Activated T-cell treated with anti-CD3 and anti-CD28 coated beads, Interleukin-2, amount 50 U/mL, for 48 hours (primary cell): Measurements from ENCODE around the gene XIRP2.
A peak's percentile ranks its signal among the peaks of the same experiment; 100 is the strongest.
"Not testable (repeated sequence)": the region's sequence is repeated elsewhere in the genome, so short reads cannot be mapped to it uniquely, and the experiment has no call there.

Experiments
- DNase-seq, 2 experiments: peaks; one replicate each; pipeline ENCODE4 v3.0.0-alpha.2; 2020

Gene XIRP2

GRCh38 chr2:167212014-167212648, 323.9 kb downstream of the XIRP2 start:
- DNase-seq = no peak

- DNase-seq = no peak
These were observed 327.3 kb downstream of the XIRP2 start for GRCh38 chr2:167215595-167215994.

DNA sequence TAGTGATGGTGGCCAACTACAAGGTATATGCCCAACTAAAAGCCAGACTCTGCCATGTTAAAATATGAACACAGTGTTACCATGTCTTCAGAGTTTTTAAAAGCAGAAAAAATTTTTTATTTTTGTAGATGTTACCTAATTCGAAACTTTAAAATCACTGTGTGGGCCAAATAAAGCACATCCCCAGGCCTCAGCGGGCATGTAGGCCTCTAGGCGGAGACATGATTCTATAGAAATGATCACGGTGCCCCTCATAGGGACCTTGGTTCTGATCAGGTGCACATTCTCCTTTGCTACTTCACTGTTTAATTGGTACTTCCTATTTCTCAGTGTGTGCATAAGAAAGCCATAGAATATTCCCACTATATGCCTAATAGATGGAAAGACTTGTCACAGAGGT, 349.2 kb downstream of the XIRP2 start:
- no peak for DNase-seq

GRCh38 chr2:167240671-167241070, 352.4 kb downstream of the XIRP2 start:
- no peak for DNase-seq

- no peak for DNase-seq
These were observed 360.9 kb downstream of the XIRP2 start for GRCh38 chr2:167249197-167249596.

GRCh38 chr2:167253025-167253424, 364.7 kb downstream of the XIRP2 start:
- no peak for DNase-seq

DNA sequence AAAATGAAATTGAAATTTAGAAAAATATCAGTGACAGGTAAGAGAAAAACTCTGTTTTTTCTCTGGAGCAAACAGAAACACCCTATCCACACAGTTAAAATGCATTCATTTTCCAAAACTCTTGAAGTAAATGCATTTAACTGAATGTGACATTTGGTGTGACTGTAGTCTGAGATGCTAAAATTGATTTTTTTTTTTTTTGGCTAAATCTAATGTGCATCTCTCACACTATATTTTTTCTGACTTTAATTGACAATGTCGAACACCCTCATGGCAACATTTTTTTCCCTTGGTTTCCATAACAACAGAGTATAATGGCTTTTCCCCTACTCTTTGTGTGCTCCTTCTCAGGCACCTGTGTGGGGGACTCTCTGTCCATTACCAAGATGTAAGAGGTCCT, 366.4 kb downstream of the XIRP2 start:
- no peak for DNase-seq

- DNase-seq = no peak
These were observed 370.4 kb downstream of the XIRP2 start for GRCh38 chr2:167258712-167259111.

DNA sequence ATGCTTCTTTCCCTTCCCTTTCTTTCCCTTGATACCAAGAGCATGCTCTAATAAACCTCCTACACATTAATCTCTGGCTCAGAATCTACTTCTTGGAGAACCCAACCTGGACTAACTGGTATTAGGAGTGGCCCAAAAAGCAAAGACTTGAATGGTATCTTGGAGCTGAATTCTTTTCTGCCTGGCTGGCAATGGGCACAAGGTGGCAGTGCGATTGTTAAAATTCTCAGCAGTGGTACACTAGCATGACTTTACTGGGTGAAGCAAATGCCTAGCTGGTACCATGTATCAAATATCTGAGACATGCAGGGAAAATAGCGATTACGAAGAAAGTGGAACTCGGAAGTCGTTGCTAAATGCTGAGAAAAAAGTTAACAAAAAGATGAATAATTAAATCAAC, 376.1 kb downstream of the XIRP2 start:
- no peak for DNase-seq

- no peak for DNase-seq
These were observed 376.7 kb downstream of the XIRP2 start for GRCh38 chr2:167265004-167265403.

DNA sequence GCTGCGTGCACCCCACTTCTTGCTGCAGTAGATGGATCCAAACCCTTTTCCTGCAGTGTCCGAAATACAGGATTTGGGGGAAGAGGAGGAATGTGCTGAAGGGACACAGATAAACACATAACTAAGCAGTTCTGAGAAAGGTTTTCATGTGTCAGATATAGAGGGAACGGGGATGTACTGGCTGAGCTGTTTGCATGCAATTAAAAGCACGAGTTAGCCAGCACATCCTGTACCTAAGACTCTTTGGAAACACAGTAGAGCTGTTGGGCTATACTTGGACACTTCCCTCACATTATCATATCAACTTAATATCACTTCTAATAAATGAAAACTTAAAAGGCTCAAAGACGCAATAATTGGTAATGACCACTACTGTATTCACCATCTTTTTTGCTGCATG, 377.4 kb downstream of the XIRP2 start:
- no peak for DNase-seq

DNA sequence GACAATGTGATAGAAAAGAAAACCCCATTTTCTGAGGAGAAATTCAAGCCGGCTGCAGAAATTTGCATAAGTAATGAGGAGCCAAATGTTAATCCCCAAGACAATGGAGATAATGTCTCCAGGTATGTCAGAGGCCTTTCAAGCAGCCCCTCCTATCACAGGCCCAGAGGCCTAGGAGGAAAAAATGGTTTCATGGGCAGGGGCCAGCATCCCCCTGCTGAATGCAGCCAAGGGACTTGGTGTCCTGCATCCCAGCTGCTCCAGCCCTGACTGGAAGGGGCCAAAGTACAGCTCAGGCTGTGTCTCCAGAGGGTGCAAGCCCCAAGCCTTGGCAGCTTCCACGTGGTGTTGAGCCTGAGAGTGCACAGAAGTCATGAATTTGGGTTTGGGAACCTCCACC, 380.0 kb downstream of the XIRP2 start:
- not testable (repeated sequence) for DNase-seq

- no peak for DNase-seq
These were observed 383.7 kb downstream of the XIRP2 start for GRCh38 chr2:167271932-167272331.

DNA sequence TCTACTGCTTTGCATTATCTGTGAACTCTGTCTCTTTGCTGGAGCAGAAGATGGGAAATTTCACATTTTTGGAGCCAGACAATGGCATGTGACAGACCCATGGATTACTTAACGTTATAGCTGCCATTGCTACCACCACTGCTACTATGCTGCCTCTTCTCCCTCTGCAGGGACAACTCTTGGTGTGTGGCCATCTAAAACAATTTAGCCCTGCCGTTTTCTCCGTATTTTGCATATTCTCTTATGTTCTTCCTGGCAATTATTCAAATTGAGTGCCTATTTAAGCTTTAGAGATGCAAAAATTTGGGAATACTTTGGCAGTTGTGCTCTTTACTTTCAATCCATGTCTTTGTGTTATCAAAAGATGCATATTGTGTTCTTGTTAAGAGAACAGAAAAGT, 386.8 kb downstream of the XIRP2 start:
- DNase-seq = no peak

DNA sequence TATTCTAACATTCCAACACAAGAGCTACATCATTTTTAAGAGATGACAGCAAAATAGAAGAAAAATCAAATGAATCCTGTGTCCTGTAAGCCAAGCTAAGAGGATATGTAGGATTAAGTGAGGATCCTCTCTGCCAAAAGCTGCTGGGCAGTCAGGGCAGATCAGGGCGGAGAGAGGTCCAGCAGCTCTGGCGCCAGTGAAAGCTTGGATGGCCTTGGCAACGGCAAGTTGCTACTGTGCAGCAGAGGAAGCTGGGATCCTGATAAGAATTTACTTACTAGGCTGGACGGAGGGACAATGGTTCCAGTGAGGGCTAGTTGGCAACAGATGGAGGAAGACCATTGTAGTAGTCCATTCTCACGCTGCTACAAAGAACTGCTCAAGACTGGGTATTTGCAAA, 391.5 kb downstream of the XIRP2 start:
- no peak for DNase-seq

DNA sequence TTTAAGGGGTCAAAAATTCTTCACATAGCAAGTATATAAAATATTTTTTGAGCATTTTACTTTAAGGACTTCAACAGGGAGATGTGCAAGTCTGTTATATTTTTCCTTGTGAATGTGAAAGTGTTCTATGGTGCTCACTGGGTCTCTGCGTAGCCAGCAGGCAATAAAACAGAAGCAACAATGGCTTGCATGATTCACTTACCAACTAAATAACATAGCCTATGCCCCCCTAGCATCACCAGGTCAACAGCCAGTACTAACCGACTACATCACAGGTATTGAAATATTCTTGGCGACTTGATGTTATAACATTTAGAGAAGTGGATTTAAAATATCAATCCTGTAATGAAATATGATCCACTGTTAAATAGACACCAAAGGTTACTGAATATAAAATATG, 398.9 kb downstream of the XIRP2 start:
- DNase-seq = no peak

DNA sequence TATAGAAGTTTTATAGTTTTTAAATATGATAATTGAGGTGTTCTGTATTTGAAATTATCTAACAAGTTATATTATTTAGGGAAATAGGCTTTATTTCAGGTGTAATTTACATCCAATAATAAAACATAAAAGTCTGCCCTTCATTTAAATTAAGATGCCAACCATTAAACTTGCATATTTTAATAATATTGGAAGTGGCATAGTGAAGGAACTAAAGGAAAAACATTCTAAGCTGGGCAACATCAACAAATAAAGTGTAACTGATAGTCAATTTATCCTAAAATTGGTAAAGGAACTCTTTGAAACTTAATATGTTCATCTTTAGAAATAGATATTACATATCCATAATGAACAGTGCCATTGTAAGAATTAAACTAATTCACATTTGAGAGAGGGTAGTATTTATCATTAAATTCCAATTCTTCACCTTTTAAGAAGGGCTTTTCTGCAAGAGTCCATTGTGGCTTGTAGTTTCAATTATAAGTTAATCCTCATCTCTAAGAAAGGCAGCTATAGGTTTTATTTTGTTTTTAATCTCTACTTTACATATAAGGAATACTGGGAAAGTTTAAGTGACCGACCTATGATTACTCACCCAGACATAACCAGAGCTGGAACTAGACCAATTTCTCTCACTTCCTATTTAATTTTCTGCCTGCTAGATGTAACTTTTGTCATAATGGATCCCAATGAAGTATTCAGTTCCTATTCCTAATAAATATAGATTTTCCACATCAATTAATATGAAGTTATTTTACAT, 401.6 kb downstream of the XIRP2 start:
- no peak for DNase-seq

DNA sequence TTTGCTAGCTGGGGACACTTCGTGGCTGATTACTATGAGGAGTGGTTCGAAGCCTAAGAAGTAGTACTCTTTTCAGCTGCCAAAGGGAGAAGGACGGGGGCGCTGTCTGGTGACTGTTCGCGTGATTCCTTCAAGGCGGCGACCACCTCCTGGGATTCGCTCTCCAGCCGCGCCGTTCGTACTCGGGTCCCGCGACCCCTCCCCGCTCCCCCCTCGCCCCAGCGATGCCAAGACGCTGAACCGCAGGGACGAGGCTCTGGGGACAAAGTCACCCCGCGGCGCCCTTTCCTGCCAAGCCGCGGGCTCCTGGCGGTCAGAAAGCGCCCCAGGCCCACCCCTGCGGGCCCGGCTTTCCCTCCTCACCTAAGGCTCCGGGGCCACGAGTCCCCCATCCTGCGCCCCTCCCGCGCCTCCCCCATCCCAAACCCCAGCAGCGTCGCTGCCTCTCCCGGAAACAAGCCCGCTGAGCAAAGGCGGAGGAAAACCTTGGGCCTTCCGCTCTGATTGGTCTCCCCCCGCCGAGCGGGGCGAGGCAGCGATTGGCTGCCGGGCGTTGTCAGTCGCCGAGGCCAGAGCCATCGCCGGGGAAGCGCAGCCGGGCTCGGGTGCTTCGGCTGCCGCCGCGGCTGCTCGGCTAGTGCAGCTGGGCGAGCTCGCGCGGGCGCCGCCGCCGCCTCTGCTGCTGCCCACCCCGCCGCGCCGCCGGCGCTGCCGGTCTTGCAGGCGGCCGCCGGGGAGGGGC, 404.3 kb downstream of the XIRP2 start, which contains the start of gene B3GALT1:
TSS of gene B3GALT1 (plus strand) at position 572 of the 742 bp plus-strand sequence.
- DNase-seq = peak; percentile 73 to 82

GRCh38 chr2:167293172-167293781, 405.0 kb downstream of the XIRP2 start:
- no peak for DNase-seq

DNA sequence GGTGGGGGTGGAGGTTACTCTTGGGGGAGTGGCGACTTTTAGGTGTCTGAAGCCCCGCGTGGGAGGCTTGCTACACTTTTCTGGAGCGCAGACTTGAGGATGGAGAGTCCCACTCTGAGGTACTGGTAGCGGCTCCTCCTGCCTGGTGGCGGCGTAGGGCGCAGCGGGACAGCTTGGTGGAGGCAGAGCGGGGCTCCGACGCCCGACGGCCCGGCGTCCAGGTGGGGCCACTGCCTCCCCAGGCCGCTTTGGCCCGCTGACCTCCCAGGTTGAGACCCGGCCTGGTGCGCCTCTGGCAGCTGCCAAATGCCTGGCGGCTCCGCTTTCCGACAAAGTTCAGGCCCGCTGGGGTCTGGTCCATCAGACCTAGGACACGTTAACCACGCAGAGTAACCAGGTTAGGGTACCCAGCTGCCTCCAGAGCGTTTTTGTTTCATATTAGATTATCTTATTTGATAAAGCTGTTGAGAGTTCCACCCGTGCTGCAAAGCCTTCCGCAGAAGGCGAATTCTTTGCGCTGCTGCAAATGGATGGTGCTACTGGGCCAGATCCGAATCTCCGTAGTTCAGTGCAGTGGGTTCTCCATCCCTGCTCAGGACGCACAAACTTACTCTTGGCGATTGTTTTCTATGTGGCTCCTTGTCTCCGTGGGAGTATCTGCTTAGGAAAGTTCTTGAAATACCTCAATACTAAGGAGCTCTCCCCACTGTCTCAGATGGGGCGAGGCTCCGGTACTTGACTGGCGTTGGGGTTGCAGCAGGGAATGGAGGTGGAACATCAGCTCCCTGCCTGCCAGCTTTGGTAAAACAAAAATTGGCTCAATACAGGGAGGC, 405.9 kb downstream of the XIRP2 start:
- peak; percentile 21 to 28 for DNase-seq

DNA sequence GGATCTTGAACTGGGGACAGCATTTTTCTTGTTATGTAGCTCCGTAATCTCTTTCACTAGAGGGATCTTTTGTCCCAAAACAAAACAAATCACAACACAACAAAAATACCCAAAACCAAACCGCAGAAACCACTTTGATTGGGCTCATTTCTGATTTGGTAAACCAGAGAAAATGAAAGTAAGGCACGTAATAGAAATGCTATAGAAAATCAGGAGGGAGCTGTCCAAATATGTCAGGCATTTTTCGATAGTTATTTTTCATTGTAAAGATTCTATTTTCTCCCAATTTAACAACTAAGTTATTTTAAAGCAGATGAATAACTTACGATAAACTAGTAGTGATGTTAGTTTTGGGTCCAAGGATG, 406.5 kb downstream of the XIRP2 start:
- no peak for DNase-seq

- DNase-seq = no peak
These were observed 409.0 kb downstream of the XIRP2 start for GRCh38 chr2:167297292-167297691.

DNA sequence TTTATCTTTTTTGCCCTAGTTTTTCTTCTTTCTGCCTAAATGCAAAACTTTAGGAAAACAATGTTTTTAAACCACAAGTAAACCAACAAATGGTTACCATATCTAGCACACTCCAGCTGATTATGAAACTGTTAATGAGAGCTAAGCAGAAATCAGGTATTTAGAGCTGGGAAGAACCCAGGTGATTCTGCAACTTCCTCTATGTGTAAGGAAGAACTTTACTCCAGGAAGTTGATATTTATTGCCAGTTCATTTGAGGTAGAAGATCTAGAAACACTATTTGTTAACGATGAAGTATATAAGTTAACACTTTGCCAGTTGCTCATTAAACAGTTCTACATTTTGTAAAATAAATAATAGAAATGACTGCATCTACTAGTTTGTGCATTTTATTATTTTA, 409.7 kb downstream of the XIRP2 start:
- DNase-seq = no peak
